OCI-LY3 (cell line): ENCODE results near the gene STIM2.
A peak's percentile ranks its signal among the peaks of the same experiment; 100 is the strongest.
"Not testable (repeated sequence)": the region's sequence is repeated elsewhere in the genome, so short reads cannot be mapped to it uniquely, and the experiment has no call there.

Experiments used
- H2AFZ ChIP-seq: fragments of 200-600, 300-600 bp; shearing (Covaris generic); 2 replicates; pipeline ENCODE4 v1.6.0; 2014; ENCODE audit warnings: antibody characterized with exemption, low read depth, low read length
- H3K27ac ChIP-seq: fragments of 200-600, 300-600 bp; sonication (generic); 2 replicates; pipeline ENCODE4 v1.5.1; 2014; ENCODE audit warnings: mild to moderate bottlenecking, low read length, moderate library complexity, mixed read lengths
- H3K27me3 ChIP-seq: fragments of 200-600, 300-600 bp; sonication (generic); 2 replicates; pipeline ENCODE4 v1.6.1; 2014; ENCODE audit warnings: low read depth, low read length, mixed read lengths
- H3K36me3 ChIP-seq: fragments of 200-600, 300-600 bp; sonication (generic); replicated peaks from 2 replicates; pipeline ENCODE3; 2014; ENCODE audit warnings: low read depth, low read length, mixed read lengths
- H3K4me1 ChIP-seq: fragments of 300-600, 200-600 bp; sonication (generic); 2 replicates; pipeline ENCODE4 v1.6.1; 2014; ENCODE audit warnings: low read length, mixed read lengths
- H3K4me2 ChIP-seq: fragments of 200-600, 300-600 bp; sonication (generic); 2 replicates; pipeline ENCODE4 v1.6.1; 2014; ENCODE audit warnings: low read length, mixed read lengths
- H3K4me3 ChIP-seq: fragments of 300-600, 200-600 bp; sonication (generic); 2 replicates; pipeline ENCODE4 v1.5.1; 2014; ENCODE audit warnings: antibody characterized with exemption, mild to moderate bottlenecking, low read length, moderate library complexity
- H3K79me2 ChIP-seq: fragments of 300-600, 200-600 bp; shearing (Covaris generic); 2 replicates; pipeline ENCODE4 v1.6.1; 2014; ENCODE audit warnings: mild to moderate bottlenecking, low read length, mixed read lengths
- H3K9ac ChIP-seq: fragments of 300-600, 200-600 bp; shearing (Covaris generic); 2 replicates; pipeline ENCODE4 v1.6.0; 2014; ENCODE audit warnings: mild to moderate bottlenecking, low read length, moderate library complexity
- H3K9me3 ChIP-seq: fragments of 200-600, 300-600 bp; shearing (Covaris generic); 2 replicates; pipeline ENCODE4 v1.6.1; 2014; ENCODE audit warnings: low read length, mixed read lengths; ENCODE audit not compliant: insufficient read depth
- H4K20me1 ChIP-seq: fragments of 200-600, 300-600 bp; sonication (generic); 2 replicates; pipeline ENCODE4 v1.6.1; 2016; ENCODE audit warnings: low read length, mixed read lengths; ENCODE audit not compliant: insufficient read depth
- CTCF ChIP-seq: fragments of 200-600, 300-600 bp; sonication (generic); IDR thresholded peaks from 2 replicates; pipeline ENCODE4 v1.5.1; 2014; ENCODE audit warnings: antibody characterized with exemption, low read length, low read depth
- EZH2phosphoT487 ChIP-seq: fragments of 200-600 bp; shearing (Covaris generic); IDR thresholded peaks from 2 replicates; pipeline ENCODE4 v1.6.1; 2018; ENCODE audit warnings: antibody characterized with exemption, mixed run types, low read depth

Gene STIM2

GRCh38 chr4:27022963-27023362 lies 162.3 kb downstream of the STIM2 start:
- H3K4me2 ChIP-seq, result 0 out of 2 replicates have a peak overlapping the region, but pooled peaks have one; percentile 16
- no peak overlapping the region for H2AFZ ChIP-seq
- no peak overlapping the region for H3K27ac ChIP-seq
- H3K4me3 ChIP-seq, result no peak overlapping the region
- H3K36me3 ChIP-seq, result peaks cover 7% of the 10 kb centered on the region
- no peak overlapping the region for H3K9ac ChIP-seq
- no peaks in the 10 kb centered on the region for H3K9me3 ChIP-seq
- H3K27me3 ChIP-seq, result no peaks in the 10 kb centered on the region
- peaks cover 23% of the 10 kb centered on the region for H3K4me1 ChIP-seq
- no peaks in the 10 kb centered on the region for H4K20me1 ChIP-seq
- H3K79me2 ChIP-seq, result no peaks in the 10 kb centered on the region
- TF ChIP-seq CTCF (no peak), EZH2phosphoT487 (no peak)

DNA sequence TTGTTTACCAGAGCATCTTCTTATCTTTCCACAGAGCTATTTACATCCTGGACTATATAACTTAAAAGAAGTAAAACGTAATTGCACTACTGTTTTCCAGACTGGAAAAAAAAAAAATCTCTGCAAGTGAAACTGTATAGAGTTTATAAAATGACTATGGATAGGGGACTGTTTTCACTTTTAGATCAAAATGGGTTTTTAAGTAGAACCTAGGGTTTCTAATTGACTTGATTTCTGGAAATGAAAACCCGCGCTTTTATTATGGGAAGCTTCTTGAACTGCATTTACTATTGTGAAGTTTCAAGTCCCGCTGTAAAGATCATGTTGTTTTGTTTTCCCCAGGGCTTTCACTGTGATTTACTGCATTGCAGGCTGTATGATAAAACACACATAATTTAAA lies 162.7 kb downstream of the STIM2 start:
- Histone ChIP-seq H3K4me3 (no peak overlapping the region), H3K27ac (no peak overlapping the region), H3K36me3 (peaks cover 7% of the 10 kb centered on the region), H3K9ac (no peak overlapping the region), H3K27me3 (no peaks in the 10 kb centered on the region), H2AFZ (no peak overlapping the region), H3K79me2 (no peaks in the 10 kb centered on the region), H3K4me2 (0 out of 2 replicates have a peak overlapping the region, but pooled peaks have one; percentile 16), H3K9me3 (no peaks in the 10 kb centered on the region), H4K20me1 (no peaks in the 10 kb centered on the region), H3K4me1 (peaks cover 23% of the 10 kb centered on the region)
- no peak for TF ChIP-seq CTCF
- TF ChIP-seq EZH2phosphoT487, result no peak

DNA sequence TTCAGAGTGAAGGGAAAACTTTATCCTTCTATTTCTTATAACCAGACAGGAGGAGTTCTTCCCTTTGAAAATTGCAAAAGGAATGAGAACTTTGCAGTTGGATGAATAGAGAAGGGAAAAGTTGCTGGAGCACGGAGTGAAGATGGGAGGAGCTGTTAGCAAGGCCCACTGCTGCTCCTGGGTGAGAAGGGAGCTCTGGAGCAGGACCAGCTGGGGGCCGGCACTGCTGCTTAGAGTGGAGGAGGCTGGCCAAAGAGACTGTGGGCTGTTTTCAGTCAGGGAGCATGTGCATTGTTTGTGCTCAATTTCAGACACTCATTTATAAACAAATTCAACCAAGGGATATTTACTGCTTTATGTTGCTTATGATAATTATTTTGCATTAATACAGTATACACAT lies 164.2 kb downstream of the STIM2 start:
- Histone ChIP-seq H3K36me3 (peaks cover 7% of the 10 kb centered on the region), H4K20me1 (no peaks in the 10 kb centered on the region), H3K4me2 (no peak overlapping the region), H3K79me2 (no peaks in the 10 kb centered on the region), H3K4me1 (peaks cover 22% of the 10 kb centered on the region), H3K9me3 (no peaks in the 10 kb centered on the region), H2AFZ (no peak overlapping the region), H3K9ac (no peak overlapping the region), H3K27ac (no peak overlapping the region), H3K27me3 (no peaks in the 10 kb centered on the region), H3K4me3 (no peak overlapping the region)
- no peak for TF ChIP-seq EZH2phosphoT487
- TF ChIP-seq CTCF, result no peak

DNA sequence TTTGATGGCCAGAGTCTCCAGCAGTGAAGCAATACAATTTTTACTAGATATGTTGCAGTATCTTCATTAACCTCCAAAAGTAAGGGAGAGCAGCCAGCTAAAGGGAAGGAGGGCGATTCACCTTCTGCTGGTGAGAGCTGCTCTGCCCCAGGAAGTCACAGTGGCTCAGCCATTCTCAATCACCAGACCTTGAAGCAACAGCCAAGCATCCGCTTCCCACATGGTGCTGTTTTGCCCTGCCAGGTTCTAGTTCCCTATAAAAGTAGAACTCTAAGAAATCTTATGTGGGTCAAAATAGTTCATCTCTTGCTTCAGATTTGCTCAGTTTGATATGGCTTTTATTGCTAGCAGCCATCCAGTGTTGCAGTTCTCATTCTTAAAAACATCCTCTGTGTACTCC lies 166.8 kb downstream of the STIM2 start:
- TF ChIP-seq CTCF (no peak), EZH2phosphoT487 (no peak)
- no peaks in the 10 kb centered on the region for H3K27me3 ChIP-seq
- H4K20me1 ChIP-seq, result no peaks in the 10 kb centered on the region
- no peak overlapping the region for H3K4me2 ChIP-seq
- H3K9me3 ChIP-seq, result no peaks in the 10 kb centered on the region
- no peak overlapping the region for H2AFZ ChIP-seq
- no peak overlapping the region for H3K4me3 ChIP-seq
- H3K27ac ChIP-seq, result no peak overlapping the region
- peaks cover 10% of the 10 kb centered on the region for H3K4me1 ChIP-seq
- no peaks in the 10 kb centered on the region for H3K79me2 ChIP-seq
- no peak overlapping the region for H3K9ac ChIP-seq
- H3K36me3 ChIP-seq, result peaks cover 2% of the 10 kb centered on the region

- H3K27me3 ChIP-seq, H3K36me3 ChIP-seq, H3K4me2 ChIP-seq, H3K4me3 ChIP-seq, H2AFZ ChIP-seq, H3K79me2 ChIP-seq, H4K20me1 ChIP-seq, H3K9ac ChIP-seq, H3K9me3 ChIP-seq, H3K4me1 ChIP-seq, H3K27ac ChIP-seq: not testable (repeated sequence)
Observed at GRCh38 chr4:27035127-27035526, 174.5 kb downstream of the STIM2 start.
